Kasumi-1 (cell line): Measurements from ENCODE around the gene BCLAF1.
"Not testable (repeated sequence)": the region's sequence is repeated elsewhere in the genome, so short reads cannot be mapped to it uniquely, and the experiment has no call there.

ENCODE experiments used
- DNase-seq, 2 experiments: peaks; one replicate each; lab custom pipeline; 2025; lab: John Stamatoyannopoulos, UW

Gene BCLAF1

GRCh38 chr6:136309729-136310311, 20.2 kb upstream of the BCLAF1 start:
- no peak for DNase-seq

- no peak for DNase-seq
Measured at GRCh38 chr6:136309171-136309570, 19.5 kb upstream of the BCLAF1 start.

GRCh38 chr6:136308469-136308868, 18.8 kb upstream of the BCLAF1 start:
- not testable (repeated sequence) for DNase-seq

- no peak for DNase-seq
Measured at GRCh38 chr6:136307351-136307750, 17.7 kb upstream of the BCLAF1 start.

GRCh38 chr6:136306466-136306865, 16.8 kb upstream of the BCLAF1 start:
- DNase-seq = no peak

GRCh38 chr6:136304410-136304809, 14.8 kb upstream of the BCLAF1 start:
- no peak for DNase-seq

- DNase-seq = no peak
Measured at GRCh38 chr6:136303516-136303915, 13.9 kb upstream of the BCLAF1 start.

GRCh38 chr6:136294621-136295020, 5.0 kb upstream of the BCLAF1 start:
- DNase-seq = no peak

GRCh38 chr6:136290410-136291010, 864 bp upstream of the BCLAF1 start:
- DNase-seq = peak; percentile 72

- DNase-seq = peak; percentile 86 to 92
Measured at GRCh38 chr6:136289327-136289578, 393 bp downstream of the BCLAF1 start.

- peak; percentile 53 to 55 for DNase-seq
Measured at GRCh38 chr6:136288566-136289326, 900 bp downstream of the BCLAF1 start.

- no peak for DNase-seq
Measured at GRCh38 chr6:136284909-136285308, 4.7 kb downstream of the BCLAF1 start.

GRCh38 chr6:136282906-136283305, 6.7 kb downstream of the BCLAF1 start:
- DNase-seq = no peak

GRCh38 chr6:136280032-136280609, 9.5 kb downstream of the BCLAF1 start:
- DNase-seq = no peak

GRCh38 chr6:136274062-136274461, 15.6 kb downstream of the BCLAF1 start:
- no peak for DNase-seq

GRCh38 chr6:136265101-136265500, 24.5 kb downstream of the BCLAF1 start:
- no peak for DNase-seq

- no peak for DNase-seq
Measured at GRCh38 chr6:136262940-136263339, 26.7 kb downstream of the BCLAF1 start.

- no peak for DNase-seq
Measured at GRCh38 chr6:136254851-136255466, 34.7 kb downstream of the BCLAF1 start.

- no peak for DNase-seq
Measured at GRCh38 chr6:136253734-136254133, 35.9 kb downstream of the BCLAF1 start.

- DNase-seq = peak in 1 of 2 experiments; percentile 14
Measured at GRCh38 chr6:136252441-136252840, 37.2 kb downstream of the BCLAF1 start.

GRCh38 chr6:136251394-136251793, 38.3 kb downstream of the BCLAF1 start:
- no peak for DNase-seq

GRCh38 chr6:136250686-136251008, 39.0 kb downstream of the BCLAF1 start:
- DNase-seq = peak; percentile 47 to 51
